Measurements from ENCODE around the gene IFRD2.

DNA sequence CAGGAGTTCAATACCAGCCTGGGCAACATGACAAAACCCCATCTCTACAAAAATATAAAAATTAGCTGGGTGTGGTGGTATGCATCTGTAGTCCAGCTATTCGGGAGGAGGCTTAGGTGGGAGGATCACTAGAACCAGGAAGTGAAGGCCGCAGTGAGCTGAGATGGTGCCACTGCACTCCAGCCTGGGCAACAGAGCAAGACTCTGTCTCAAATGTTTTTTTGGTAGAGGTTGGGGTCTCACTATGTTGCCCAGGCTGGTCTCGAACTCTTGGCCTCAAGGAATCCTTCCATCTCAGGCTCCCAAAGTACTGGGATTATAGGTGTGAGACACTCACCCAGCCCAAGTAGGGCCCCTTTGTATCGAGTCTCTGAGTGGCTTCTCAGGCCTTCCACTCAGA is 1.9 kb upstream of the IFRD2 start:
- TF ChIP-seq, protein P1, sequence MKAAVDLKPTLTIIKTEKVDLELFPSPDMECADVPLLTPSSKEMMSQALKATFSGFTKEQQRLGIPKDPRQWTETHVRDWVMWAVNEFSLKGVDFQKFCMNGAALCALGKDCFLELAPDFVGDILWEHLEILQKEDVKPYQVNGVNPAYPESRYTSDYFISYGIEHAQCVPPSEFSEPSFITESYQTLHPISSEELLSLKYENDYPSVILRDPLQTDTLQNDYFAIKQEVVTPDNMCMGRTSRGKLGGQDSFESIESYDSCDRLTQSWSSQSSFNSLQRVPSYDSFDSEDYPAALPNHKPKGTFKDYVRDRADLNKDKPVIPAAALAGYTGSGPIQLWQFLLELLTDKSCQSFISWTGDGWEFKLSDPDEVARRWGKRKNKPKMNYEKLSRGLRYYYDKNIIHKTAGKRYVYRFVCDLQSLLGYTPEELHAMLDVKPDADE (IDR thresholded peaks at IDR 0.05): no peak
- TF ChIP-seq, protein P2, sequence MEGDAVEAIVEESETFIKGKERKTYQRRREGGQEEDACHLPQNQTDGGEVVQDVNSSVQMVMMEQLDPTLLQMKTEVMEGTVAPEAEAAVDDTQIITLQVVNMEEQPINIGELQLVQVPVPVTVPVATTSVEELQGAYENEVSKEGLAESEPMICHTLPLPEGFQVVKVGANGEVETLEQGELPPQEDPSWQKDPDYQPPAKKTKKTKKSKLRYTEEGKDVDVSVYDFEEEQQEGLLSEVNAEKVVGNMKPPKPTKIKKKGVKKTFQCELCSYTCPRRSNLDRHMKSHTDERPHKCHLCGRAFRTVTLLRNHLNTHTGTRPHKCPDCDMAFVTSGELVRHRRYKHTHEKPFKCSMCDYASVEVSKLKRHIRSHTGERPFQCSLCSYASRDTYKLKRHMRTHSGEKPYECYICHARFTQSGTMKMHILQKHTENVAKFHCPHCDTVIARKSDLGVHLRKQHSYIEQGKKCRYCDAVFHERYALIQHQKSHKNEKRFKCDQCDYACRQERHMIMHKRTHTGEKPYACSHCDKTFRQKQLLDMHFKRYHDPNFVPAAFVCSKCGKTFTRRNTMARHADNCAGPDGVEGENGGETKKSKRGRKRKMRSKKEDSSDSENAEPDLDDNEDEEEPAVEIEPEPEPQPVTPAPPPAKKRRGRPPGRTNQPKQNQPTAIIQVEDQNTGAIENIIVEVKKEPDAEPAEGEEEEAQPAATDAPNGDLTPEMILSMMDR (conservative IDR thresholded peaks at IDR 0.05; ENCODE audit: low read depth in 2 of 2): no peak
- TF ChIP-seq EZH2phosphoT487 (IDR thresholded peaks at IDR 0.05; ENCODE audit: unreplicated experiment): no peak

Measured in GM23338 (cell line).